Measurements from ENCODE around the gene CYP3A7.
"Not testable (repeated sequence)": the region's sequence is repeated elsewhere in the genome, so short reads cannot be mapped to it uniquely, and the experiment has no call there.

CYP3A7 gene

GRCh38 chr7:99734987-99735386, at the start of gene CYP3A7:
Gene CYP3A7, minus strand, starts transcription at chr7:99735196. Its CDS starts 103 bp downstream, at chr7:99735093.
- DNase-seq (ENCODE audit: low spot score), result no peak

GRCh38 chr7:99784007-99784406, 49.0 kb upstream of the CYP3A7 start, which contains the start of gene CYP3A4:
Gene CYP3A4, minus strand, starts transcription at chr7:99784184. Its CDS starts 103 bp downstream, at chr7:99784081.
- DNase-seq (ENCODE audit: low spot score), result no peak

- DNase-seq (ENCODE audit: low spot score), result no peak
Measured at GRCh38 chr7:99782012-99782953, 47.3 kb upstream of the CYP3A7 start.

GRCh38 chr7:99780588-99780987, 45.6 kb upstream of the CYP3A7 start:
- no peak for DNase-seq (ENCODE audit: low spot score)

- DNase-seq (ENCODE audit: low spot score), result no peak
Measured at GRCh38 chr7:99779949-99780348, 45.0 kb upstream of the CYP3A7 start.

GRCh38 chr7:99778880-99779279, 43.9 kb upstream of the CYP3A7 start:
- no peak for DNase-seq (ENCODE audit: low spot score)

- not testable (repeated sequence) for DNase-seq (ENCODE audit: low spot score)
Measured at GRCh38 chr7:99773395-99773794, 38.4 kb upstream of the CYP3A7 start.

- no peak for DNase-seq (ENCODE audit: low spot score)
Measured at GRCh38 chr7:99772565-99772964, 37.6 kb upstream of the CYP3A7 start.

- not testable (repeated sequence) for DNase-seq (ENCODE audit: low spot score)
Measured at GRCh38 chr7:99769494-99769893, 34.5 kb upstream of the CYP3A7 start.

- DNase-seq (ENCODE audit: low spot score), result no peak
Measured at GRCh38 chr7:99768471-99768870, 33.5 kb upstream of the CYP3A7 start.

- DNase-seq (ENCODE audit: low spot score), result no peak
Measured at GRCh38 chr7:99767662-99768061, 32.7 kb upstream of the CYP3A7 start.

- no peak for DNase-seq (ENCODE audit: low spot score)
Measured at GRCh38 chr7:99766484-99767099, 31.6 kb upstream of the CYP3A7 start.

- no peak for DNase-seq (ENCODE audit: low spot score)
Measured at GRCh38 chr7:99764478-99764877, 29.5 kb upstream of the CYP3A7 start.

- DNase-seq (ENCODE audit: low spot score), result no peak
Measured at GRCh38 chr7:99762680-99763327, 27.8 kb upstream of the CYP3A7 start.

- DNase-seq (ENCODE audit: low spot score), result no peak
Measured at GRCh38 chr7:99755085-99755484, 20.1 kb upstream of the CYP3A7 start.

- no peak for DNase-seq (ENCODE audit: low spot score)
Measured at GRCh38 chr7:99752356-99752755, 17.4 kb upstream of the CYP3A7 start.

- not testable (repeated sequence) for DNase-seq (ENCODE audit: low spot score)
Measured at GRCh38 chr7:99751322-99752052, 16.5 kb upstream of the CYP3A7 start.

- DNase-seq (ENCODE audit: low spot score), result no peak
Measured at GRCh38 chr7:99748846-99749579, 14.0 kb upstream of the CYP3A7 start.

GRCh38 chr7:99746915-99747314, 11.9 kb upstream of the CYP3A7 start:
- DNase-seq (ENCODE audit: low spot score), result not testable (repeated sequence)

- DNase-seq (ENCODE audit: low spot score), result not testable (repeated sequence)
Measured at GRCh38 chr7:99745395-99745794, 10.4 kb upstream of the CYP3A7 start.

- no peak for DNase-seq (ENCODE audit: low spot score)
Measured at GRCh38 chr7:99742737-99743394, 7.9 kb upstream of the CYP3A7 start.

Measured in iPS-NIHi11 (cell line).